CD4-positive, CD25-positive, alpha-beta regulatory T cell (primary cell): ENCODE data around the gene ATP5MC2. TPM values are rescaled to one million over a fixed set of nuclear protein-coding genes. Genes with fewer than 3 reads are reported as not detected.
A peak's percentile ranks its signal among the peaks of the same experiment; 100 is the strongest.

Source experiments
- ATAC-seq, 2 donors: fragments of 150-1000 bp; cut with Tn5 transposase; one replicate each; pipeline ENCODE4 v1.10.0; 2021; ENCODE audit warnings: low read depth in 2 of 2, moderate number of reproducible peaks in 2 of 2, moderate library complexity in 1 of 2
- DNase-seq, 3 donors: peaks; one replicate each; pipeline versions ENCODE4 v3.0.0 to v3.0.0-alpha.2; 2012 to 2022; ENCODE audit warnings: mixed read lengths in 1 of 3
- H3K27ac ChIP-seq: one replicate; pipeline ENCODE4 v1.7.0; 2013; ENCODE audit warnings: mild to moderate bottlenecking, low read length; ENCODE audit not compliant: insufficient read depth, poor library complexity, severe bottlenecking
- H3K27me3 ChIP-seq: one replicate; pipeline ENCODE4 v1.7.0; 2013; ENCODE audit warnings: low read length; ENCODE audit not compliant: control insufficient read depth, insufficient read depth
- H3K36me3 ChIP-seq: one replicate; pipeline ENCODE4 v1.7.0; 2013; ENCODE audit warnings: mild to moderate bottlenecking, low read length, moderate library complexity; ENCODE audit not compliant: control insufficient read depth, insufficient read depth
- H3K4me1 ChIP-seq: 2 replicates; pipeline ENCODE4 v1.7.0; 2013; ENCODE audit warnings: mild to moderate bottlenecking, low read length; ENCODE audit not compliant: insufficient read depth, control insufficient read depth, poor library complexity, severe bottlenecking
- H3K4me3 ChIP-seq: one replicate; pipeline ENCODE4 v1.7.0; 2013; ENCODE audit warnings: low read depth, mild to moderate bottlenecking, low read length, moderate library complexity
- H3K9me3 ChIP-seq, 2 experiments: 1 replicate in 1 of 2; 2 replicates in 1 of 2; pipeline ENCODE4 v1.7.0; 2013; ENCODE audit warnings: low read length in 2 of 2, mild to moderate bottlenecking in 1 of 2, moderate library complexity in 1 of 2; ENCODE audit not compliant: control insufficient read depth in 2 of 2
- H3K27ac Mint-ChIP-seq, 3 donors: one replicate each; pipeline ENCODE4 v1.8.0; 2020 to 2022; ENCODE audit warnings: mild to moderate bottlenecking in 3 of 3, mixed read lengths in 3 of 3, moderate library complexity in 2 of 3
- H3K27me3 Mint-ChIP-seq: one replicate; pipeline ENCODE4 v1.8.0; 2022; ENCODE audit warnings: mild to moderate bottlenecking, mixed read lengths
- H3K36me3 Mint-ChIP-seq: one replicate; pipeline ENCODE4 v1.8.0; 2020; ENCODE audit warnings: mixed read lengths
- H3K4me1 Mint-ChIP-seq, 4 donors: one replicate each; pipeline ENCODE4 v1.8.0; 2020 to 2022; ENCODE audit warnings: mixed read lengths in 4 of 4, mild to moderate bottlenecking in 1 of 4
- H3K4me3 Mint-ChIP-seq, 4 donors: one replicate each; pipeline ENCODE4 v1.8.0; 2020 to 2022; ENCODE audit warnings: mild to moderate bottlenecking in 4 of 4, mixed read lengths in 4 of 4, moderate library complexity in 3 of 4
- H3K9me3 Mint-ChIP-seq, 7 donors: one replicate each; pipeline ENCODE4 v1.8.0; 2020 to 2022; ENCODE audit warnings: mixed read lengths in 7 of 7, mild to moderate bottlenecking in 3 of 7, moderate library complexity in 2 of 7
- polyA plus RNA-seq, 4 donors: library from polyadenylated mRNA; unstranded; fragments of 300-500 nt; fragmentation: Illumina TruSeq; gene quantifications; one replicate each; pipeline ENCODE4 v1.2.3, GENCODE V29; 2021
- total RNA-seq: library from RNA; stranded (reverse); gene quantifications from one replicate; pipeline ENCODE4 v1.2.3, GENCODE V29; 2022

Gene ATP5MC2
- total and polyA plus RNA-seq, 5 donors from 2014 or later = 228 to 700 (median 644) TPM

DNA sequence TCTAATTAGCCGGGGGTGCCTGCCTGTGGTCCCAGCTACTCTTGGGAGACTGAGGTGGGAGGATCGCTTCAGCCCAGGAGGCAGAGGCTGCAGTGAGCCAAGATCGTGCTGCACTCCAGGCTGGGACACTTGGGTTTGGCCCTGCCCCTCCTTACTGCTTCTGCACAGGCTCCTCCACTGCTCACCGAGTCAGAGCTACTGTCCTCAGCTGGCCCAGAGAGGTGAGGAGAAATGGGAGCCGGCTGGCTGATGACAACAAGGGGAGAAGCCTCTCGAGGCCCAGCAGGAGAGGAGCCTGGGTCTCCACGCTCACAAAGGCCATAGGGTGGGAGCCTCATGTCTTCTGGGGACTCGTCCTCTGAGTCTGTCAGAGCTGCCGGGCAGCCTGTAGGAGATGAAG, 37.6 kb upstream of the ATP5MC2 start:
- no peak overlapping the region for H3K4me3 Mint-ChIP-seq
- peaks cover 44% of the 10 kb centered on the region for H3K36me3 Mint-ChIP-seq
- H3K27ac Mint-ChIP-seq = peak overlapping the region in 1 of 3 donors; percentile 90
- H3K27me3 ChIP-seq = no peaks in the 10 kb centered on the region
- H3K4me3 ChIP-seq = no peak overlapping the region
- no peak for ATAC-seq
- no peaks in the 10 kb centered on the region for H3K4me1 ChIP-seq
- H3K27ac ChIP-seq = no peak overlapping the region
- H3K4me1 Mint-ChIP-seq = no peaks in the 10 kb centered on the region
- no peak for DNase-seq
- peaks cover 4% of the 10 kb centered on the region for H3K27me3 Mint-ChIP-seq
- no peaks in the 10 kb centered on the region for H3K9me3 ChIP-seq
- H3K36me3 ChIP-seq = peaks cover 63% of the 10 kb centered on the region
- peaks cover 0 to 2% (median 0%) of the 10 kb centered on the region in 7 donors for H3K9me3 Mint-ChIP-seq

DNA sequence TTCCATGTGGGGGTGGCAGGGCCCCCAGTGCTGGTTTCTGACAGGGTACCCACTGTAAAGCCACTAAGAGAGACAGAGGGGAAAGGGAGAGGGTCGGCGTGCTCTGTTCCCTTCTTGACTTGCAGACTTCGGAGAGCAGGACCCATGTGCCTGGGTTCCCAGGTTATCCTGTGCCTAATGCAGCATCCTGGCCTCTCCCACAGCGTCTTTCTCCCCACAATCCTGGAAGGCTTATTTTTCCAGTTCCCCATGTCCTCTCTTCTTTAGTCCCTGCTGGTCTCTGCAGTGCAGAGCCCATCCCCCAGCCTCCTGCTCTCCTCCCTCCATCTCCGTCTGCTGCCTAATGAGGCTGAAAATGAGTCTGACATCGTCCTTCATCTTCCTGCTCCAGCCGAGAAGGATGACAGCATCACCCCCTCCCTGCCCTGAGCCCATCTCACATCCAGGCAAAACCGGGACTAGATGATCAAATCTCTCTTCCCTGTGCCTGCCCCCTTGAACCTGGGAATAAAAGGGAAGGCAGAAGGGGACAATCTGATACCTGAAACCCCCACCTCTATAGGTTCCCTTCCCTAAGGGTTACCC, 36.3 kb upstream of the ATP5MC2 start:
- H3K36me3 Mint-ChIP-seq = peaks cover 44% of the 10 kb centered on the region
- peaks cover 0 to 2% (median 0%) of the 10 kb centered on the region in 7 donors for H3K9me3 Mint-ChIP-seq
- ATAC-seq (no peak), DNase-seq (no peak)
- Histone ChIP-seq H3K27me3 (no peaks in the 10 kb centered on the region), H3K27ac (no peak overlapping the region), H3K4me3 (no peak overlapping the region), H3K36me3 (peaks cover 54% of the 10 kb centered on the region), H3K4me1 (no peaks in the 10 kb centered on the region), H3K9me3 (no peaks in the 10 kb centered on the region)
- no peak overlapping the region for H3K4me3 Mint-ChIP-seq
- peak overlapping the region in 1 of 3 donors; percentile 62 for H3K27ac Mint-ChIP-seq
- H3K27me3 Mint-ChIP-seq = peaks cover 5% of the 10 kb centered on the region
- no peaks in the 10 kb centered on the region for H3K4me1 Mint-ChIP-seq

DNA sequence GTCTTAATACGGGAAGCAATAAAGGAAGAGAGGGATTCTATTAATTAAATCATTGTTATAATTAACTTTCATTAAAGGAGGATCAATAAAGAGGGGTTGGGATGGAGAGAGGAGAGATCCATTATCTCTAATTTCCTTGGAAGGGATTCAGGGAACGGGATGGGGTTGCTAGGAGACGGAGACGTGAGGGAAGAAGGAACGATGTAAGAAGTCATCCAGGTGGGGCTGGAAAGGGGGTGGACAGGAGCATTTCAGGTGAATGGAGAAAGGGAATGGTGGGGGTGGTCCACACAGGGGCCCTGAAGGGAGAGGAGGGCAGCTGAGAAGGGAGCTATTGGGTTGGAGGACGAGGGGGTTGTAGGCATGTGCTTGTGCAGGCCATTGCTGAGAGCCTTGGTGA, 34.2 kb upstream of the ATP5MC2 start:
- Mint-ChIP-seq H3K9me3 (peaks cover 0 to 3% (median 0%) of the 10 kb centered on the region in 7 donors), H3K36me3 (peaks cover 32% of the 10 kb centered on the region), H3K4me3 (no peak overlapping the region), H3K27me3 (peaks cover 18% of the 10 kb centered on the region), H3K27ac (peak overlapping the region in 1 of 3 donors; percentile 34), H3K4me1 (no peaks in the 10 kb centered on the region)
- Histone ChIP-seq H3K27me3 (peaks cover 2% of the 10 kb centered on the region), H3K36me3 (peaks cover 34% of the 10 kb centered on the region), H3K27ac (no peak overlapping the region), H3K4me3 (no peak overlapping the region), H3K4me1 (no peaks in the 10 kb centered on the region), H3K9me3 (no peaks in the 10 kb centered on the region)
- DNase-seq = no peak
- ATAC-seq = no peak

DNA sequence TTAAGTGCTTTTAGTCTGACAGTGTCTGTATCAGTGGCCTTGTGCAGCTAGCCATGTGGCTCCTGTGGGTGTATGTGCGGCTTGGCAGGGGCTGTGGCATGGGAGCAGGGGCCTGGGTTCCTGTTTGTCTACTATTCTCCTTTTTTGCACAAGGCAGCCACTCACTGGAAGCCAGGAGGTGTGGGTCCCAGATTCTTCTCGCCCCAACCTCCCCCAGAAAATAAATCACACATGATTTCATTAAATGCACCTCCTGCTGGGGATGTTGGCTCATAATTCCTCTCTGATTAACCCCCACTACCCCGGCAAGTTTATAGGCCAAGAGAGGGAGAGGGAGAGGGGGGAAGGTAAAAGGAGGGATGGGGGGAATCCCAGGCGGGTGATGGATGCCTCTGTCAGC, 33.8 kb upstream of the ATP5MC2 start:
- no peak for ATAC-seq
- Histone ChIP-seq H3K36me3 (peaks cover 30% of the 10 kb centered on the region), H3K4me3 (no peak overlapping the region), H3K27me3 (peaks cover 4% of the 10 kb centered on the region), H3K27ac (no peak overlapping the region), H3K4me1 (no peaks in the 10 kb centered on the region), H3K9me3 (no peaks in the 10 kb centered on the region)
- no peak for DNase-seq
- Mint-ChIP-seq H3K4me3 (no peak overlapping the region), H3K27me3 (peaks cover 23% of the 10 kb centered on the region), H3K27ac (no peak overlapping the region), H3K36me3 (peaks cover 28% of the 10 kb centered on the region), H3K9me3 (peaks cover 0 to 3% (median 0%) of the 10 kb centered on the region in 7 donors), H3K4me1 (no peaks in the 10 kb centered on the region)

DNA sequence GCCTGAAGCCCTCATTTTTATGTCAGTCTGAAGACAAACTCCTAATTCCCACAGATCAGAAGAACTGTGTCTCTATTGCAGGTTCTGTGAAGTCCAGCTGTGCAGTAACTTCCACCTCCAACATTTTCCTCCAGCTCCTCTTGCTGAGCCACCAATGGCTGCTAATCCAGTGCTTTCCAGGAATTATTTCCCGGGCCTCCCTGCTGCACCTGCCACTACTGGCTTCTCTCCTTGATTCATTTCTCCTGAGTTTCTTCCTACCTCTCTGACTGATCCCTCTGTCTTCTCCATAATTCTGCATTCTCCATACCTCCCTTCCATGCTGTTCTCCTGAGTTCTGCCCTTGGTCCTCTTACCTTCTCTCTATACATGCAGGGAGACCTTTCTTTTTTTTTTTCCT, 30.2 kb upstream of the ATP5MC2 start:
- no peak for ATAC-seq
- Mint-ChIP-seq H3K4me3 (no peak overlapping the region), H3K4me1 (peaks cover 0 to 3% (median 0%) of the 10 kb centered on the region in 4 donors), H3K36me3 (peaks cover under 1% of the 10 kb centered on the region), H3K27ac (peak overlapping the region in 1 of 3 donors; percentile 5), H3K27me3 (peaks cover 54% of the 10 kb centered on the region), H3K9me3 (peaks cover 0 to 3% (median 0%) of the 10 kb centered on the region in 7 donors)
- Histone ChIP-seq H3K27ac (no peak overlapping the region), H3K9me3 (no peaks in the 10 kb centered on the region), H3K4me1 (no peaks in the 10 kb centered on the region), H3K4me3 (no peak overlapping the region), H3K27me3 (peaks cover 17% of the 10 kb centered on the region), H3K36me3 (peaks cover under 1% of the 10 kb centered on the region)
- no peak for DNase-seq

DNA sequence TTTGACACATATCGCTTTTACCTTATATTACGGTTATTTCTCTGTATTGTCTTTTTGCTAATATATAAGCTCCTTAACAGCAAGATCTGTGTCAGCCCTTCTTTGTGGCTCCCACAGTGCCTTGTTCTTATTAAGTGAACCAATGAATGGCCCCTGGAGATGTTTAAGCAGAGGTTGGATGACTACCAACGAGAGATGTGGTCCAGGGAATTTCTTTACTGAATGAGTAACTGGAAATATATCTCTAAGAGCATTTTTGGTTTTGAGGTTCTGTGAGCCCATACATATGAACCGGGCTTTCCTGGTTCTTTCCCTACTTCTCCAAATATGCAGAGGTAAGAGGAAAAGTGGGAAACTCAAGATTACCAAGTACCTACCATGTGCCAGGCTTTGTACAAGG, 27.9 kb upstream of the ATP5MC2 start:
- H3K27ac Mint-ChIP-seq = no peak overlapping the region

DNA sequence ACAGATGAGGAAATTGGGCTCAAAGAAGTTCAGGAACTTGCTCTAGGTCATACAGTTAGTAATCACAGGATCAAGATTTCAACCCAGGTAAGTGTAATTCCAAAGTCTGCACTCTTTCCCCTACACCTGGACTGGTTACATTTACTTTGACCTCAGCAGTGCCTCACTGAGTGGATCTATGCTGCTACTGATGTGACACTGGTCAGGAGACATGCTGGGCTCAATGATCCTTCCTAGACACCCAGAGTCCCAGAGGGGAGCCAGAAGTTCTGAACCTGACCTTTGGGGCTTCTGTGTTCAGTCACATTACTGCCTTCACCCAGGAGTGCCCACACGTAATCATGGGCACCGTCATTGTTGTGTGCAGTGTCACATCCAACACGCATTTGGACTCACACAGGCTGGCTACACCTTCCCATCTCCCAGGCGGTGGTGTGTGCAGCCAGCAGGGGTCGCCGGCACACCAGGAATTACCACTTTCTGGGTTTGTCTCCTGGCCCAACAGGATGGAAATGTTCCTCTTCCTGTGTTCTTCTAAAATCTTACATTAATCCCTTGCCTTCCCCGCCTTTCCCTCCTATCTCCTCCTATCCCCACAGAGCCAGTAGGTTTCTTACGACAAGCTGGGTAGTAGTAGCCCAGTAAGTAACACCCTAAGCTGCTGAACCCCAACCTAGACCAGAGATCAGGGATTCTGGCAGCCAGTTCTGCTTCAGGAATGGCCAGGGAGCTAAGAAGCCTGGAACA, 25.8 kb upstream of the ATP5MC2 start:
- ATAC-seq (peak; percentile 80 to 82), DNase-seq (peak; percentile 59 to 68 (median 67))
- H3K4me1 ChIP-seq = peaks cover 3% of the 10 kb centered on the region
- no peaks in the 10 kb centered on the region for H3K36me3 ChIP-seq
- Mint-ChIP-seq H3K27me3 (peaks cover 91% of the 10 kb centered on the region), H3K36me3 (no peaks in the 10 kb centered on the region), H3K4me3 (no peak overlapping the region), H3K4me1 (peaks cover 0 to 9% (median 5%) of the 10 kb centered on the region in 4 donors), H3K9me3 (peaks cover 0 to 2% (median 0%) of the 10 kb centered on the region in 7 donors), H3K27ac (no peak overlapping the region)
- H3K27ac ChIP-seq = no peak overlapping the region
- no peak overlapping the region for H3K4me3 ChIP-seq
- H3K27me3 ChIP-seq = peaks cover 43% of the 10 kb centered on the region
- H3K9me3 ChIP-seq = no peaks in the 10 kb centered on the region

More for the DNA sequence above, 27.9 kb upstream of the ATP5MC2 start:
- Mint-ChIP-seq H3K9me3 (peaks cover 0 to 3% (median 0%) of the 10 kb centered on the region in 7 donors), H3K36me3 (no peaks in the 10 kb centered on the region), H3K27me3 (peaks cover 74% of the 10 kb centered on the region), H3K4me3 (no peak overlapping the region), H3K4me1 (peaks cover 0 to 3% (median 0%) of the 10 kb centered on the region in 4 donors)
- Histone ChIP-seq H3K4me1 (no peaks in the 10 kb centered on the region), H3K4me3 (no peak overlapping the region), H3K27ac (no peak overlapping the region), H3K9me3 (no peaks in the 10 kb centered on the region), H3K36me3 (no peaks in the 10 kb centered on the region), H3K27me3 (peaks cover 34% of the 10 kb centered on the region)
- DNase-seq (no peak), ATAC-seq (no peak)
